Activated CD4-positive, alpha-beta T cell treated with anti-CD3 and anti-CD28 coated beads, Interleukin-10, Interleukin-2, amounts not matched to agents 100 ng/mL and 50 ng/mL, durations not matched to agents 16 hours and 8 hours (primary cell): ENCODE results near the gene LINS1.
"Not testable (repeated sequence)": the region's sequence is repeated elsewhere in the genome, so short reads cannot be mapped to it uniquely, and the experiment has no call there.

Source experiments
- DNase-seq: peaks from one replicate; pipeline ENCODE4 v3.0.0-alpha.2; 2020

LINS1 gene

GRCh38 chr15:100601617-100602063, 344 bp downstream of the LINS1 start:
- DNase-seq: no peak

GRCh38 chr15:100601163-100601562, 821 bp downstream of the LINS1 start:
- DNase-seq: peak; percentile 54

- peak; percentile 15 for DNase-seq
These were observed 3.3 kb downstream of the LINS1 start for GRCh38 chr15:100598655-100599054.

- no peak for DNase-seq
These were observed 4.1 kb downstream of the LINS1 start for GRCh38 chr15:100597862-100598261.

- DNase-seq: peak; percentile 97
These were observed 5.2 kb downstream of the LINS1 start for GRCh38 chr15:100596792-100597191.

GRCh38 chr15:100595964-100596363, 6.0 kb downstream of the LINS1 start:
- no peak for DNase-seq

GRCh38 chr15:100593431-100593830, 8.6 kb downstream of the LINS1 start:
- DNase-seq: no peak

- DNase-seq: no peak
These were observed 9.1 kb downstream of the LINS1 start for GRCh38 chr15:100592898-100593297.

- DNase-seq: no peak
These were observed 10.1 kb downstream of the LINS1 start for GRCh38 chr15:100591835-100592234.

GRCh38 chr15:100591163-100591562, 10.8 kb downstream of the LINS1 start:
- not testable (repeated sequence) for DNase-seq

GRCh38 chr15:100588638-100589242, 13.2 kb downstream of the LINS1 start:
- no peak for DNase-seq

- no peak for DNase-seq
These were observed 21.6 kb downstream of the LINS1 start for GRCh38 chr15:100580414-100580813.

- no peak for DNase-seq
These were observed 28.5 kb downstream of the LINS1 start for GRCh38 chr15:100573526-100573925.

GRCh38 chr15:100572362-100572983, 29.5 kb downstream of the LINS1 start:
- no peak for DNase-seq

- no peak for DNase-seq
These were observed 30.3 kb downstream of the LINS1 start for GRCh38 chr15:100571592-100572167.

- DNase-seq: no peak
These were observed 31.2 kb downstream of the LINS1 start for GRCh38 chr15:100570735-100571313.

GRCh38 chr15:100570275-100570674, 31.7 kb downstream of the LINS1 start:
- no peak for DNase-seq

- DNase-seq: no peak
These were observed 32.6 kb downstream of the LINS1 start for GRCh38 chr15:100569391-100569790.

GRCh38 chr15:100566850-100567628, 34.9 kb downstream of the LINS1 start:
- DNase-seq: no peak

GRCh38 chr15:100565591-100565990, 36.4 kb downstream of the LINS1 start:
- DNase-seq: no peak

GRCh38 chr15:100560323-100560722, 41.7 kb downstream of the LINS1 start:
- no peak for DNase-seq

GRCh38 chr15:100559330-100559729, 42.7 kb downstream of the LINS1 start:
- DNase-seq: no peak

- no peak for DNase-seq
These were observed 43.2 kb downstream of the LINS1 start for GRCh38 chr15:100558771-100559254.
